H1 (cell line): ENCODE data around the gene PTDSS2. TPM values are rescaled to one million over a fixed set of nuclear protein-coding genes. Genes with fewer than 3 reads are reported as not detected.

Source experiments
- CHD2 ChIP-seq: IDR thresholded peaks from 2 replicates; pipeline ENCODE4 v1.6.1; 2012; ENCODE audit warnings: low read length, improper control_type of control experiment
- JUN ChIP-seq: IDR thresholded peaks from 2 replicates; pipeline ENCODE4 v1.6.1; 2011; ENCODE audit warnings: low read depth, mild to moderate bottlenecking, improper control_type of control experiment, low read length
- RFX5 ChIP-seq: IDR thresholded peaks from 2 replicates; pipeline ENCODE4 v1.6.1; 2011; ENCODE audit warnings: low read depth, low read length, improper control_type of control experiment, borderline replicate concordance
- TAF1 ChIP-seq: IDR thresholded peaks from 2 replicates; pipeline ENCODE4 v1.6.1; 2011; ENCODE audit warnings: mild to moderate bottlenecking, low read depth, low read length
- polyA plus RNA-seq, 7 experiments: library from polyadenylated mRNA; depleted of rRNA in 3 of 7; stranded (reverse) in 5 of 7; unstranded in 2 of 7; fragments of >200 nt in 5 of 7; fragments of 200-250 nt in 2 of 7; gene quantifications; 1 replicate in 5 of 7; 2 replicates in 1 of 7; 4 replicates in 1 of 7; pipeline versions ENCODE4 v1.2.1 to v1.2.3, GENCODE V29; 2011 to 2013; ENCODE audit warnings: missing spikeins in 2 of 7, mixed read lengths in 2 of 7
- total RNA-seq: library from RNA; stranded (reverse); fragmentation: NEBNext Ultra II Directional; extraction: Animal tissue kit (Norgen Biotek cat#: 25700); gene quantifications from 2 replicates; pipeline ENCODE4 v1.2.1, GENCODE V29; 2021
- TF ChIP-seq, protein P1 (sequence below), 3 experiments: IDR thresholded peaks; 1 replicate in 2 of 3; 2 replicates in 1 of 3; pipeline versions ENCODE4 v1.5.1 to v1.6.1; 2011; ENCODE audit warnings: low read length in 3 of 3, mild to moderate bottlenecking in 3 of 3, inconsistent platforms in 2 of 3, low read depth in 1 of 3, moderate library complexity in 1 of 3; ENCODE audit not compliant: insufficient read depth in 1 of 3; ENCODE audit errors: control extremely low read depth in 1 of 3

PTDSS2 gene
- total and polyA plus RNA-seq, 2 of the 8 experiments (the other 6 are each of a cell fraction or from before 2014, with no cell fraction given): 48.7 to 68.2 TPM

DNA sequence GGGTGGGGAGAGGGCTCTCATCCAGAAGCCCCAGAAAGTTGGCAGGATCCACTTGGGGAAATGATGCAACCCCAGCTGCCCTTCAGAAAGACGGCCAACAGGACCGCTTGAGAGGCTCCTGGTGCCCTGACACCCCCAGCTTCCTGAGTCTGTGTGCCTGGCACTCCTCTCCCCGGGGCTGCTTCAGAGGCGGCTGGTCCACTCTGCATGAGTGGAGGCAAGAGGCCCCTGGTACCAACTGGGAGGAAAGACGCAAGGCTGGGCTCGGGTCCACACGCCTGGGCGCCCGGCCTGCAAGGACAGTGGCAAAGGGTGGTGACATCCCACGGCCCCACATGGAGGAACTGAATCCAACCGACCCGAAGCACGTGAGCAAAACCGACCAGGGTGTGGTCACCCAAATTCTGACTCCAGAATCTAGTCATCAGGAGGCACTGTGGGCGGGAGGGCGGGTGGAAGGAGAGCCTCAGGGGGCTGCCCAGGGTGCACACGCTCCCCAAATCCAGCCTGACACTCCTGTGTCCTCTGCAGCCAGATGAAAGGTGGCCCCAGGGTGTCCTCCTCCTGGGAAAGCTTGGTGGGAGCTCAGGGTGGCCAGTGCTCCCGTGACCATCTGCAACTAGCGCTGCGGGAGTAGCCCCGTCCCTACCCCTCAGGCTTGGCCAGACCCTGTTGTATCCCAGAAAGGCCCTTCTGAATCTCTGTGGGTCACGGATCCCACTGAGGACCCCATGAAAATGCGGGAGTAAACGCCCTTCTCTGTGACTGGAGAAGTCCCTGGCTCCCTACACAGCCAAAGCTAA, 53.3 kb downstream of the PTDSS2 start (continued):
- TF ChIP-seq JUN: no peak
- TF ChIP-seq CHD2: no peak
- TF ChIP-seq, protein P1, sequence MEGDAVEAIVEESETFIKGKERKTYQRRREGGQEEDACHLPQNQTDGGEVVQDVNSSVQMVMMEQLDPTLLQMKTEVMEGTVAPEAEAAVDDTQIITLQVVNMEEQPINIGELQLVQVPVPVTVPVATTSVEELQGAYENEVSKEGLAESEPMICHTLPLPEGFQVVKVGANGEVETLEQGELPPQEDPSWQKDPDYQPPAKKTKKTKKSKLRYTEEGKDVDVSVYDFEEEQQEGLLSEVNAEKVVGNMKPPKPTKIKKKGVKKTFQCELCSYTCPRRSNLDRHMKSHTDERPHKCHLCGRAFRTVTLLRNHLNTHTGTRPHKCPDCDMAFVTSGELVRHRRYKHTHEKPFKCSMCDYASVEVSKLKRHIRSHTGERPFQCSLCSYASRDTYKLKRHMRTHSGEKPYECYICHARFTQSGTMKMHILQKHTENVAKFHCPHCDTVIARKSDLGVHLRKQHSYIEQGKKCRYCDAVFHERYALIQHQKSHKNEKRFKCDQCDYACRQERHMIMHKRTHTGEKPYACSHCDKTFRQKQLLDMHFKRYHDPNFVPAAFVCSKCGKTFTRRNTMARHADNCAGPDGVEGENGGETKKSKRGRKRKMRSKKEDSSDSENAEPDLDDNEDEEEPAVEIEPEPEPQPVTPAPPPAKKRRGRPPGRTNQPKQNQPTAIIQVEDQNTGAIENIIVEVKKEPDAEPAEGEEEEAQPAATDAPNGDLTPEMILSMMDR (IDR thresholded peaks at IDR 0.05; ENCODE audit: control extremely low read depth in 1 of 3, insufficient read depth in 1 of 3, low read depth in 1 of 3, low read length in 3 of 3): no peak
- TF ChIP-seq RFX5: no peak
- TF ChIP-seq TAF1: no peak
- TF ChIP-seq, all 59 proteins: peak for 0
